SK-N-SH (cell line): Measurements from ENCODE around the gene A4GNT. TPM values are rescaled to one million over a fixed set of nuclear protein-coding genes. Genes with fewer than 3 reads are reported as not detected.

Source experiments
- CTCF ChIA-PET: fragments of 300-600, 350-600 bp; formaldehyde crosslinking; extraction: SDS; loops from one replicate; lab custom pipeline; 2021; lab: Yijun Ruan, JAX
- POLR2A ChIA-PET: fragments of 350-600 bp; sonication (Branson Sonifier 250); formaldehyde crosslinking; extraction: SDS; loops from one replicate; lab custom pipeline; 2020; ENCODE audit warnings: antibody characterized with exemption, inconsistent platforms; lab: Yijun Ruan, JAX
- DNase-seq: peaks from one replicate; pipeline ENCODE4 v3.0.0; 2012
- H2AFZ ChIP-seq: fragments of 200-600 bp; sonication (generic); 2 replicates; pipeline ENCODE4 v1.8.1; 2016; ENCODE audit warnings: antibody characterized with exemption, mild to moderate bottlenecking, low read depth
- H3F3A ChIP-seq: fragments of 200-600 bp; sonication (generic); replicated peaks from 2 replicates; pipeline ENCODE3; 2016; ENCODE audit warnings: antibody characterized with exemption, mild to moderate bottlenecking; ENCODE audit not compliant: insufficient read depth
- H3K27ac ChIP-seq, 2 experiments: fragments of 200-500 bp in 1 of 2; fragments of 200-600 bp in 1 of 2; sonication (Bioruptor generic) in 1 of 2; sonication (generic), shearing (Covaris generic) in 1 of 2; 2 replicates each; pipeline versions ENCODE4 v1.5.1 to v1.6.1; 2014 to 2016; ENCODE audit warnings: low read depth in 2 of 2, inconsistent platforms in 1 of 2, low read length in 1 of 2, mild to moderate bottlenecking in 1 of 2, mixed read lengths in 1 of 2
- H3K27me3 ChIP-seq: fragments of 200-600 bp; sonication (generic), shearing (Covaris generic); 2 replicates; pipeline ENCODE4 v1.6.1; 2016; ENCODE audit warnings: mixed run types; ENCODE audit not compliant: insufficient read depth
- H3K36me3 ChIP-seq, 2 experiments: fragments of 200-500 bp in 1 of 2; fragments of 200-600 bp in 1 of 2; sonication (Bioruptor generic) in 1 of 2; sonication (generic) in 1 of 2; replicated peaks in 1 of 2; 2 replicates each; pipeline versions ENCODE3 to v1.5.1; 2014 to 2016; ENCODE audit warnings: low read length in 1 of 2, mild to moderate bottlenecking in 1 of 2; ENCODE audit not compliant: insufficient read depth in 2 of 2, control insufficient read depth in 1 of 2
- H3K4me1 ChIP-seq, 2 experiments: fragments of 200-500 bp in 1 of 2; fragments of 200-600 bp in 1 of 2; sonication (Bioruptor generic) in 1 of 2; sonication (generic), shearing (Covaris generic) in 1 of 2; 2 replicates each; pipeline versions ENCODE4 v1.5.1 to v1.6.1; 2014 to 2016; ENCODE audit warnings: low read depth in 1 of 2, low read length in 1 of 2, mixed run types in 1 of 2; ENCODE audit not compliant: insufficient read depth in 2 of 2, control insufficient read depth in 1 of 2
- H3K4me2 ChIP-seq: fragments of 200-600 bp; sonication (generic), shearing (Covaris generic); 2 replicates; pipeline ENCODE4 v1.6.1; 2017; ENCODE audit warnings: mixed run types
- H3K4me3 ChIP-seq, 2 experiments: fragments of 200-500 bp in 1 of 2; fragments of 200-600 bp in 1 of 2; sonication (Bioruptor generic) in 1 of 2; sonication (generic), shearing (Covaris generic) in 1 of 2; 2 replicates each; pipeline versions ENCODE4 v1.5.1 to v1.8.1; 2014 to 2016; ENCODE audit warnings: low read depth in 2 of 2, inconsistent platforms in 1 of 2, low read length in 1 of 2, mild to moderate bottlenecking in 1 of 2, mixed read lengths in 1 of 2, moderate library complexity in 1 of 2
- H3K79me2 ChIP-seq: fragments of 200-600 bp; sonication (generic); 2 replicates; pipeline ENCODE4 v1.8.1; 2017; ENCODE audit warnings: mild to moderate bottlenecking; ENCODE audit not compliant: insufficient read depth
- H3K9ac ChIP-seq: fragments of 200-600 bp; sonication (generic); 2 replicates; pipeline ENCODE4 v1.6.1; 2017; ENCODE audit warnings: mixed run types
- H3K9me2 ChIP-seq: fragments of 200-600 bp; sonication (generic); 2 replicates; pipeline ENCODE4 v1.6.1; 2017; ENCODE audit warnings: mixed run types
- H3K9me3 ChIP-seq: fragments of 200-600 bp; sonication (generic); 2 replicates; pipeline ENCODE4 v1.6.1; 2017; ENCODE audit warnings: mixed run types, mild to moderate bottlenecking, moderate library complexity
- H4K20me1 ChIP-seq: fragments of 200-600 bp; sonication (generic); 2 replicates; pipeline ENCODE4 v1.6.1; 2017; ENCODE audit warnings: mild to moderate bottlenecking, mixed run types; ENCODE audit not compliant: insufficient read depth
- CTCF ChIP-seq: fragments of 200-600 bp; sonication (generic); IDR thresholded peaks from 2 replicates; pipeline ENCODE4 v1.6.1; 2017; ENCODE audit warnings: antibody characterized with exemption, mild to moderate bottlenecking, moderate library complexity
- ELF1 ChIP-seq: IDR thresholded peaks from 2 replicates; pipeline ENCODE4 v1.4.0; 2012
- EP300 ChIP-seq, 2 experiments: IDR thresholded peaks; 2 replicates each; pipeline versions ENCODE4 v1.4.0 to v1.6.1; 2012; ENCODE audit warnings: borderline replicate concordance in 1 of 2, low read depth in 1 of 2, low read length in 1 of 2
- EZH2phosphoT487 ChIP-seq: fragments of 200-600 bp; sonication (generic); IDR thresholded peaks from 2 replicates; pipeline ENCODE4 v1.6.1; 2017; ENCODE audit warnings: low read depth, mixed run types, mild to moderate bottlenecking, antibody characterized with exemption, moderate library complexity, borderline replicate concordance
- FOXJ3 ChIP-seq: sonication (generic); formaldehyde crosslinking; IDR thresholded peaks from 2 replicates; pipeline ENCODE4 v1.5.1; 2020; ENCODE audit warnings: mild to moderate bottlenecking, missing genetic modification reagents
- GATA2 ChIP-seq: sonication (generic); formaldehyde crosslinking; IDR thresholded peaks from 2 replicates; pipeline ENCODE4 v1.5.0; 2020; ENCODE audit warnings: mild to moderate bottlenecking, missing genetic modification reagents
- MAX ChIP-seq: IDR thresholded peaks from 2 replicates; pipeline ENCODE4 v1.4.0; 2012; ENCODE audit warnings: low read depth
- MEF2A ChIP-seq: IDR thresholded peaks from 2 replicates; pipeline ENCODE4 v1.4.0; 2012; ENCODE audit warnings: low read depth, borderline replicate concordance
- NRF1 ChIP-seq: IDR thresholded peaks from 2 replicates; pipeline ENCODE4 v1.6.1; 2012; ENCODE audit warnings: low read depth, mild to moderate bottlenecking, low read length
- PBX3 ChIP-seq: IDR thresholded peaks from 2 replicates; pipeline ENCODE4; 2012
- RXRA ChIP-seq: IDR thresholded peaks from 2 replicates; pipeline ENCODE4 v1.4.0; 2012; ENCODE audit warnings: low read depth, mild to moderate bottlenecking, borderline replicate concordance
- SIN3A ChIP-seq: IDR thresholded peaks from 2 replicates; pipeline ENCODE4 v1.6.1; 2012; ENCODE audit warnings: low read depth, mild to moderate bottlenecking, low read length, moderate library complexity, borderline replicate concordance
- SMC3 ChIP-seq: IDR thresholded peaks from 2 replicates; pipeline ENCODE4 v1.6.1; 2012; ENCODE audit warnings: low read depth, low read length, improper control_type of control experiment
- TAF1 ChIP-seq: IDR thresholded peaks from 2 replicates; pipeline ENCODE4 v1.6.1; 2012; ENCODE audit warnings: low read depth, mild to moderate bottlenecking, low read length, moderate library complexity, borderline replicate concordance
- TCF12 ChIP-seq: IDR thresholded peaks from 2 replicates; pipeline ENCODE4 v1.4.0; 2012
- USF1 ChIP-seq: IDR thresholded peaks from 2 replicates; pipeline ENCODE4 v1.4.0; 2012; ENCODE audit warnings: low read depth, borderline replicate concordance
- YY1 ChIP-seq: IDR thresholded peaks from 2 replicates; pipeline ENCODE4 v1.4.0; 2012; ENCODE audit warnings: low read depth, mild to moderate bottlenecking
- ZBTB33 ChIP-seq: IDR thresholded peaks from 2 replicates; pipeline ENCODE4 v1.4.0; 2012; ENCODE audit warnings: low read depth, borderline replicate concordance
- WGBS: methylation state at CpG from one replicate; pipeline ENCODE4 v1.1.6; 2017; ENCODE audit warnings: low lambda C conversion rate; 5-methylcytosine and 5-hydroxymethylcytosine counted together
- polyA plus RNA-seq, 3 experiments: library from polyadenylated mRNA; depleted of rRNA; stranded (reverse); fragments of >200 nt; gene quantifications; 2 replicates each; pipeline ENCODE4 v1.2.3, GENCODE V29; 2012

Gene A4GNT
- polyA plus RNA-seq, 1 of the 3 experiments (the other 2 are of a cell fraction) = not detected

GRCh38 chr3:138135833-138136194, 3.6 kb upstream of the A4GNT start:
- CTCF ChIA-PET = no interaction called here
- no peak for DNase-seq
- H3K9me2 ChIP-seq = no peaks in the 10 kb centered on the region
- no peak for TF ChIP-seq MAX
- TF ChIP-seq ZBTB33 = no peak
- TF ChIP-seq SIN3A = no peak
- TF ChIP-seq TAF1 = no peak
- no peak for TF ChIP-seq RXRA
- no peak for TF ChIP-seq YY1
- no peak for TF ChIP-seq TCF12
- no peak for TF ChIP-seq USF1
- TF ChIP-seq EP300 (IDR thresholded peaks at IDR 0.05; ENCODE audit: borderline replicate concordance in 1 of 2, low read depth in 1 of 2, low read length in 1 of 2) = no peak
- no peak for TF ChIP-seq MEF2A
- TF ChIP-seq GATA2 = no peak
- TF ChIP-seq SMC3 = no peak
- TF ChIP-seq, all 33 proteins: peak for 0
- H3K9ac ChIP-seq = no peak overlapping the region
- no peak overlapping the region for H3K4me3 ChIP-seq
- 81% methylated on average over 2 of the region's 2 CpGs for WGBS
- no peaks in the 10 kb centered on the region for H3F3A ChIP-seq
- H3K4me2 ChIP-seq = no peak overlapping the region
- H4K20me1 ChIP-seq = no peaks in the 10 kb centered on the region
- H3K27me3 ChIP-seq = no peaks in the 10 kb centered on the region
- no peaks in the 10 kb centered on the region; a peak in 1 of 4 replicates for H3K4me1 ChIP-seq
- no peaks in the 10 kb centered on the region for H3K36me3 ChIP-seq
- POLR2A ChIA-PET = no interaction called here
- no peaks in the 10 kb centered on the region for H3K9me3 ChIP-seq
- H3K27ac ChIP-seq = no peak overlapping the region
- H2AFZ ChIP-seq = no peak overlapping the region
- H3K79me2 ChIP-seq = no peaks in the 10 kb centered on the region

- no peaks in the 10 kb centered on the region for H3K27me3 ChIP-seq
- H3K4me3 ChIP-seq = no peak overlapping the region
- no peaks in the 10 kb centered on the region for H3K9me2 ChIP-seq
- H4K20me1 ChIP-seq = no peaks in the 10 kb centered on the region
- H2AFZ ChIP-seq = no peak overlapping the region
- H3K36me3 ChIP-seq = no peaks in the 10 kb centered on the region
- TF ChIP-seq SIN3A (no peak), PBX3 (no peak), YY1 (no peak), EZH2phosphoT487 (no peak), SMC3 (no peak), MEF2A (no peak), ELF1 (no peak), FOXJ3 (no peak), NRF1 (no peak), EP300 (IDR thresholded peaks at IDR 0.05; ENCODE audit: borderline replicate concordance in 1 of 2, low read depth in 1 of 2, low read length in 1 of 2) (no peak), CTCF (no peak)
- no peaks in the 10 kb centered on the region for H3K9me3 ChIP-seq
- 61% methylated on average over 3 of the region's 3 CpGs for WGBS
- H3K27ac ChIP-seq = no peak overlapping the region
- DNase-seq = no peak
- ChIA-PET POLR2A (no interaction called here), CTCF (no interaction called here)
- no peak overlapping the region for H3K9ac ChIP-seq
- H3F3A ChIP-seq = no peaks in the 10 kb centered on the region
- no peaks in the 10 kb centered on the region; a peak in 1 of 4 replicates for H3K4me1 ChIP-seq
- no peaks in the 10 kb centered on the region for H3K79me2 ChIP-seq
- no peak overlapping the region for H3K4me2 ChIP-seq
Measured at GRCh38 chr3:138135146-138135832, 3.1 kb upstream of the A4GNT start.
